ENCODE results near the gene AAR2. TPM values are rescaled to one million over a fixed set of nuclear protein-coding genes. Genes with fewer than 3 reads are reported as not detected.

The AAR2 gene
- total RNA-seq, 1 donor from 2014 or later = 23.7 TPM

DNA sequence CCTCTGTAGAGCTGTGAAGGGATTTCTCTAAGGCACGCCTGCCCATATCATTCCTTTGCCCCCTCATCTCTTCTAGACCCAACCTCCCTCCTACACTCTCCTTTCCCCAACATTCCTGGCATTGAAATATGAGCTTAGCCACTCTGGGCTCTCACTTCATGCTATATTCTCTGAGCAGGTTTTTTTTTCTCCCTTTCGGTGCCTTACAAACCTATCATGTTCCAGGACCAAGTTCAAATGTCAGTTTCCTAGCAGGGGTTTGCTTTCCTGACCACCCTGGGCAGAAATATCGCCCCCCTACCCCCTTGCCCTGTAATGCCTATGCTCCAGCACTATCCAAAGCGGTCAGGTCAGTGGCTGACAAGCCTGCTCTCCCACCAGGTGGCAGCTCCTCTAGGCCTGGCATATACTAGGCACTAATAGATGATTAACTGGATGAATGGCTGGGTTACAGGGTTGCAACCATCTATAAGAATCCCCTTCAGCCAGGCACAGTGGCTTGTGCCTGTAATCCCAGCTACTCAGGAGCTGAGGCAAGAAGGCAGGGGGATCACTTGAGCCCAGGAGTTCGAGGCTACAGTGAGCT is 25.7 kb upstream of the AAR2 start:
- no peak overlapping the region for H3K27ac ChIP-seq
- no peaks in the 10 kb centered on the region for H3K4me1 ChIP-seq
- ATAC-seq (no peak), DNase-seq (no peak)
- H3K27me3 ChIP-seq (ENCODE audit: low read depth) = no peaks in the 10 kb centered on the region
- H3K36me3 ChIP-seq = peaks cover 89% of the 10 kb centered on the region
- no peaks in the 10 kb centered on the region for H3K9me3 ChIP-seq
- no peak overlapping the region for H3K4me3 ChIP-seq
- no peak for TF ChIP-seq CTCF (IDR thresholded peaks at IDR 0.05)
- intact Hi-C loops (cut with DNase I) = no loop called here

GRCh38 chr20:36213362-36213761 is 22.9 kb upstream of the AAR2 start:
- TF ChIP-seq CTCF (IDR thresholded peaks at IDR 0.05) = no peak
- Histone ChIP-seq H3K36me3 (peaks cover 62% of the 10 kb centered on the region), H3K4me3 (no peak overlapping the region), H3K27me3 (ENCODE audit: low read depth) (no peaks in the 10 kb centered on the region), H3K27ac (no peak overlapping the region), H3K9me3 (no peaks in the 10 kb centered on the region), H3K4me1 (no peaks in the 10 kb centered on the region)
- intact Hi-C loops (cut with DNase I) = no loop called here
- no peak for ATAC-seq
- DNase-seq = no peak

GRCh38 chr20:36214684-36215256 is 21.5 kb upstream of the AAR2 start:
- intact Hi-C loops (cut with DNase I) = no loop called here
- ATAC-seq = no peak
- H3K36me3 ChIP-seq = peaks cover 63% of the 10 kb centered on the region
- TF ChIP-seq CTCF (IDR thresholded peaks at IDR 0.05) = peak; percentile 23
- H3K27ac ChIP-seq = no peak overlapping the region
- H3K9me3 ChIP-seq = no peaks in the 10 kb centered on the region
- no peak for DNase-seq
- no peaks in the 10 kb centered on the region for H3K4me1 ChIP-seq
- H3K27me3 ChIP-seq (ENCODE audit: low read depth) = no peaks in the 10 kb centered on the region
- H3K4me3 ChIP-seq = no peak overlapping the region

- Histone ChIP-seq H3K36me3 (peaks cover 66% of the 10 kb centered on the region), H3K4me3 (no peak overlapping the region), H3K27me3 (ENCODE audit: low read depth) (no peaks in the 10 kb centered on the region), H3K27ac (no peak overlapping the region), H3K4me1 (no peaks in the 10 kb centered on the region), H3K9me3 (no peaks in the 10 kb centered on the region)
- ATAC-seq (no peak), DNase-seq (no peak)
- intact Hi-C loops (cut with DNase I) = no loop called here
- TF ChIP-seq CTCF (IDR thresholded peaks at IDR 0.05) = no peak
Measured at GRCh38 chr20:36215778-36216177, 20.5 kb upstream of the AAR2 start.

DNA sequence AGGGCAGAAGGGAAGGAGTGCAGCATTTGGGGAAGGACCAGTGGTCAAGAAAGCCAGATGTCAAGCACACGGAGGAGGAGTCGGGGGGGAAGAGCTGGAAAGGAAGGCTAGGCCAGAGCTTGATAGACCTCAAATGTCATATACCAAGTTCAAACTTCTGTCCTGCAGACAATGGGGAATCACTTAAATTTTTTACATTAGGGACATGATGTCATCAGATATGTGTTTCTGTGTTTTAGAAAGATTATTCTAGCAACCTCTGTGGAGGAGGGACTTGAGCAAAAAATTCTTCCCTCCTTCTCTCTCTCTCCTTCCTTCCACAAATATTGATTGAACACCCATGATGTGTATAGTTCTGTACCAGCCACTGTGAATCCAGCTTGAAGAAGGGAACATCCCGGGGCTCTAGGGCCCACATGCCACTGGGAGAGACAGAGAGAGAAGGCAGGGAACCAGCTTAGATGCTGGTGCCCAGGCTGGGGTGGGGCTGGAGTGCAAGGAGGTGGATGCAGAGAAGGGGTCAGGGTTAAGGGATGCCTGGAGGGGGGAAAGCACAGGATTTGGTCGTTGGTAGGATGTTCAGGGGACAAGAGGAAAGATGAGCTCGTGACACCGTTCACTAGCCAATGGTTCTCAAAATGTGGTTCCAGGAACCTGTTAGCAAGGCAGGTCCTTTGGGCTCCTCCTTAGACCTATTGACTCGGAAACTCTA is 19.8 kb upstream of the AAR2 start:
- no peak overlapping the region for H3K4me3 ChIP-seq
- H3K27me3 ChIP-seq (ENCODE audit: low read depth) = no peaks in the 10 kb centered on the region
- no peaks in the 10 kb centered on the region for H3K9me3 ChIP-seq
- no peak overlapping the region for H3K27ac ChIP-seq
- DNase-seq (no peak), ATAC-seq (no peak)
- intact Hi-C loops (cut with DNase I) = no loop called here
- no peak for TF ChIP-seq CTCF (IDR thresholded peaks at IDR 0.05)
- peaks cover 69% of the 10 kb centered on the region for H3K36me3 ChIP-seq
- no peaks in the 10 kb centered on the region for H3K4me1 ChIP-seq

Data from lower lobe of right lung (tissue), 2 donors.